ENCODE data around the gene MTMR3. TPM values are rescaled to one million over a fixed set of nuclear protein-coding genes. Genes with fewer than 3 reads are reported as not detected.

MTMR3 gene
- polyA plus RNA-seq, 3 donors from 2014 or later: 11.2 to 21.9 (median 11.9) TPM

DNA sequence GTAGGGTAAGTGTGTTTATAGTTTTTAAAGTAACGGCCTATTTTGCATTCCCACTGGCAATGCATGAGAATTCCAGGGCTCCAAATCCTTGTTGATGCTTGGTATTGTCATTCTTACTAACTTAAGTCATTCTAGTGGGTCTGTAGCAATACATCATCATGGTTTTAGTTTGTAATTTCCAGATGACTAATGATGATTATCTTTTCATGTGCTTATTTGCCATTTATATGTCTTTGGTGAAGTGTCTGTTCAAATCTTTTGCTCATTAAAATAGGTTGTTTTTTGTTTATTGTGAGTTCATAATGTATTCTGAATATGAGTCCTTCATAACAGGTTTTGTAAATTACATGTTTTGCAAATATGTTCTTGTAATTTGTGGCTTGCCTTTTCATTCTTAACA lies 31.2 kb downstream of the MTMR3 start:
- Mint-ChIP-seq H3K9me3 (no peaks in the 10 kb centered on the region), H3K27me3 (ENCODE audit: low read depth in 3 of 3) (no peaks in the 10 kb centered on the region), H3K36me3 (no peaks in the 10 kb centered on the region), H3K27ac (no peak overlapping the region), H3K4me3 (no peak overlapping the region), H3K4me1 (peaks cover 64 to 92% of the 10 kb centered on the region in 2 donors)
- no peak for DNase-seq

DNA sequence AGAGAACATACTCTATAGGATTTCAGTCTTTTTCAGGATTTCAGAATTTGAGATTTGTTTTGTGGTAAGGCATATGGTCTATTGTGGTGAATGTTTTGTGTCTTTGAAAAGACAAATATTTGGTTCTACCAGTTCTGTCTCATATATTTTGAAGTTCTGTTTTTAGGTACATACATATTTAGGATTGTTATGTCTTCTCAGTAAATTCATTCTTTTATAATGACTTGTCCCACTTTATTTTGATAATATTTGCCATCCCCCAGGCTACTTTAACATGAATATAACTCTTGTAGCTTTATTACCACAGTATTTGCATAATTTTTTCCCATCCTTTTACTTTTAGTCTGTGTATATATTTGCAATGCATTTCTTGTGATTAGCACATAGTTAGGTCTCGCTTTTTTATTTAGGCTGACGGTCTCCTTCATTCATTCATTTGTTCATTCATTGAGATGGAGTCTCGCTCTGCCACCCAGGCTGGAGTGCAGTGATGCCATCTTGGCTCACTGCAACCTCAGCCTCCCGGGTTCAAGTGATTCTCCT lies 32.1 kb downstream of the MTMR3 start:
- peaks cover 62 to 93% of the 10 kb centered on the region in 2 donors for H3K4me1 Mint-ChIP-seq
- no peaks in the 10 kb centered on the region for H3K36me3 Mint-ChIP-seq
- no peaks in the 10 kb centered on the region for H3K27me3 Mint-ChIP-seq (ENCODE audit: low read depth in 3 of 3)
- no peak overlapping the region for H3K4me3 Mint-ChIP-seq
- DNase-seq: no peak
- H3K9me3 Mint-ChIP-seq: no peaks in the 10 kb centered on the region
- peak overlapping the region in 1 of 6 donors; percentile 32 for H3K27ac Mint-ChIP-seq

GRCh38 chr22:29916007-29916544 lies 33.1 kb downstream of the MTMR3 start:
- no peak for DNase-seq
- no peaks in the 10 kb centered on the region for H3K27me3 Mint-ChIP-seq (ENCODE audit: low read depth in 3 of 3)
- no peaks in the 10 kb centered on the region for H3K36me3 Mint-ChIP-seq
- H3K9me3 Mint-ChIP-seq: no peaks in the 10 kb centered on the region
- no peak overlapping the region for H3K27ac Mint-ChIP-seq
- H3K4me1 Mint-ChIP-seq: peaks cover 60 to 92% of the 10 kb centered on the region in 2 donors
- no peak overlapping the region for H3K4me3 Mint-ChIP-seq

- Mint-ChIP-seq H3K9me3 (no peaks in the 10 kb centered on the region), H3K4me3 (no peak overlapping the region), H3K4me1 (peaks cover 58 to 91% of the 10 kb centered on the region in 2 donors), H3K36me3 (no peaks in the 10 kb centered on the region), H3K27ac (no peak overlapping the region), H3K27me3 (ENCODE audit: low read depth in 3 of 3) (no peaks in the 10 kb centered on the region)
- DNase-seq: no peak
These were observed 34.3 kb downstream of the MTMR3 start for GRCh38 chr22:29917052-29917902.

DNA sequence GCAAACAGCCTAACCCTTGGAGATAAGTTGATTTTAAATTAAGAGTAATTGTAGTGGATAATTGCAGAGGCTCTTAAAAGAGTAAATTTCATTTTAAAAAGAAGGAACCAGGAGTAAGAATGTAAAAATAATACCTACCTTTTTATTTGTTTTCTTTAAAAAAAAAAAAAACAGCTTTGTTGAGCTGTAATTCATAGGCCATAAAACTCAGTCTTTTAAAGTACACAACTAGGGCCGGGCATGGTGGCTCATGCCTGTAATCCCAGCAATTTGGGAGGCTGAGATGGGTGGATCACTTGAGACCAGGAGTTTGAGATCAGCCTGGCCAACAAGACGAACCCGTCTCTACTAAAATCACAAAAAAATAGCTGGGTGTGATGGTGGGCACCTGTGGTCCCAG lies 42.4 kb downstream of the MTMR3 start:
- Mint-ChIP-seq H3K27me3 (ENCODE audit: low read depth in 3 of 3) (peaks cover 0 to 2% (median 2%) of the 10 kb centered on the region in 3 donors), H3K27ac (no peak overlapping the region), H3K4me1 (peaks cover 34 to 68% of the 10 kb centered on the region in 2 donors), H3K36me3 (no peaks in the 10 kb centered on the region), H3K4me3 (no peak overlapping the region), H3K9me3 (no peaks in the 10 kb centered on the region)
- DNase-seq: no peak

DNA sequence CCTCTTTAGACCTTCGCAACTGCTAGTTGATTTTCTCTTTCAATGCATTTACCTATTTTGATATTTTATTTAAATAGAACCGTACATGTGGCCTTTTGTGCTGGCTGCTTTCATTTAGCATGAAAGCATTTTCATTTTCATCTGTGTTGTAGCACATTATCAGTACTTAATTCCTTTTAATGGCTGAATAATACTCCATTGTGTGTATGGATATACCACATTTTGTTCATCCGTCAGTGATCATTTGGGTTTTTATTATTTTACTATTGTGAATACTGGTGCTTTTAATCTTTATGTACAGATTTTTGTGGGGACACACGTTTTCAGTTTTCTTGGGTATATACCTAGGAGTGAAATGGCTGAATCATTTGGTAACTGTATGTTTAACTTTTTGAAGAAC lies 43.1 kb downstream of the MTMR3 start:
- H3K27me3 Mint-ChIP-seq (ENCODE audit: low read depth in 3 of 3): peaks cover 0 to 2% (median 2%) of the 10 kb centered on the region in 3 donors
- no peak overlapping the region for H3K27ac Mint-ChIP-seq
- H3K4me1 Mint-ChIP-seq: peaks cover 30 to 61% of the 10 kb centered on the region in 2 donors
- DNase-seq: no peak
- no peak overlapping the region for H3K4me3 Mint-ChIP-seq
- H3K9me3 Mint-ChIP-seq: no peaks in the 10 kb centered on the region
- no peaks in the 10 kb centered on the region for H3K36me3 Mint-ChIP-seq

DNA sequence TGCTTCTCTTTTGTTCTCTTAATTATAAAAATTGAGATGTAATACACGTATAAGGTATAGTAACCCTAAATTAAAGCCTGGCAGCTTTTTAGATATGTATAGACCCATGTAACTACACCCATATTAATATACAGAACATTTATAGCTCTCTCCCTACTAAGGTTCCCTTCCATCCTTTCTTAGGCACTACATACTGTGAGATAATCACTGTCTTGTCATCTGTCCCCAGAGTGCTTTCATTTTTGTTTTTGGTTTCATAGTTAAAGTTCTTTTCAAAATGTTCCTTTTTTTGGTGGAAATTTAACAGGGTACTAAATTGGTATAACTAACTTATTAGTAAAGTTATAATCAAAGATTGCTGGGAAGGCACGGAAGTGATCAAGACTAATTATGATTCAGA lies 49.2 kb downstream of the MTMR3 start:
- Mint-ChIP-seq H3K4me1 (peaks cover 31 to 55% of the 10 kb centered on the region in 2 donors), H3K27ac (no peak overlapping the region), H3K9me3 (no peaks in the 10 kb centered on the region), H3K4me3 (peak overlapping the region in 1 of 5 donors; percentile 5), H3K36me3 (no peaks in the 10 kb centered on the region), H3K27me3 (ENCODE audit: low read depth in 3 of 3) (peaks cover 0 to 6% (median 0%) of the 10 kb centered on the region in 3 donors)
- no peak for DNase-seq

DNA sequence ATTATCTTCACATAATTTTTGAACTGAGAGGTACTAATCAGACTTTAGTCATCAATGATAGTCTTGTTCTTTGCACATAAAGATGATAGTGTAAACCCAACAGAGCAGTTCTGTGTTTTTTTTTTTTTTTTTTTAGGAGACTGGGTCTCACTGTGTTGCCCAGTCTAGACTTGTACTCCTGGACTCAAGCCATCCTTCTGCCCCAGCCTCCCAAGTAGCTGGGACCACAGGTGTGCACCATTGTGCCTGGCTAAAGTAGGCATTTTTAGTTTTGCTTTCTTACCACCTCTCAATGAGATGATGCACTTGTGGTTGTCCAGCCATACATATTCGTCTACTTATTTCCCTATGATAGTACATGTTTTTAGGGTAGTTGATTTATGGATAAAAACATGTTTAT lies 50.6 kb downstream of the MTMR3 start:
- Mint-ChIP-seq H3K4me3 (no peak overlapping the region), H3K9me3 (no peaks in the 10 kb centered on the region), H3K27ac (no peak overlapping the region), H3K4me1 (peaks cover 34 to 61% of the 10 kb centered on the region in 2 donors), H3K27me3 (ENCODE audit: low read depth in 3 of 3) (peaks cover 0 to 7% (median 0%) of the 10 kb centered on the region in 3 donors), H3K36me3 (no peaks in the 10 kb centered on the region)
- no peak for DNase-seq

DNA sequence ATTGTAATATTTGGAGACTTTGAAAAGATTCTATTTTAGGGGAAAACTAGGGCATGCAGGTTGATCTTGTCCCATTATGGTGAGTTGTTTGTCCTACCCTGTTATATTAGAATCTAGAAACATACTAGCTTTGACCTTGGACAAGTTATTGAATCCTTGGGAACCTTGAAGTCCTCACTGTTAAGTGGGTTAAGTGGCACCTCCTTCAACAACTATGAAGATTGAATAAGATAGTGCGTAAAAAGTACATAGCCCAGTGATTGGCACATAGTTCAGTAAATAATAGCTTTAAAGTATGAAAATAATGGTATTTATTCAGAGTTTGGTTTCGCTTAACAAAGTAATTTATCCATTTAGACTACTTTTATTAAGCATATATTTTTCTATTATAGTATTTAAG lies 51.6 kb downstream of the MTMR3 start:
- Mint-ChIP-seq H3K36me3 (peaks cover 0 to 3% (median 0%) of the 10 kb centered on the region in 3 donors), H3K4me3 (no peak overlapping the region), H3K27me3 (ENCODE audit: low read depth in 3 of 3) (peaks cover 0 to 7% (median 0%) of the 10 kb centered on the region in 3 donors), H3K9me3 (no peaks in the 10 kb centered on the region), H3K27ac (no peak overlapping the region), H3K4me1 (peaks cover 35 to 63% of the 10 kb centered on the region in 2 donors)
- no peak for DNase-seq

GRCh38 chr22:29936186-29936585 lies 53.2 kb downstream of the MTMR3 start:
- Mint-ChIP-seq H3K4me3 (no peak overlapping the region), H3K9me3 (no peaks in the 10 kb centered on the region), H3K27ac (no peak overlapping the region), H3K27me3 (ENCODE audit: low read depth in 3 of 3) (peaks cover 0 to 7% (median 0%) of the 10 kb centered on the region in 3 donors), H3K4me1 (peaks cover 37 to 70% of the 10 kb centered on the region in 2 donors), H3K36me3 (peaks cover 0 to 4% (median 4%) of the 10 kb centered on the region in 3 donors)
- DNase-seq: no peak

- H3K4me3 Mint-ChIP-seq: no peak overlapping the region
- no peak overlapping the region for H3K27ac Mint-ChIP-seq
- H3K27me3 Mint-ChIP-seq (ENCODE audit: low read depth in 3 of 3): peaks cover 0 to 5% (median 0%) of the 10 kb centered on the region in 3 donors
- DNase-seq: no peak
- no peaks in the 10 kb centered on the region for H3K9me3 Mint-ChIP-seq
- peaks cover 41 to 80% of the 10 kb centered on the region in 2 donors for H3K4me1 Mint-ChIP-seq
- peaks cover 0 to 4% (median 4%) of the 10 kb centered on the region in 3 donors for H3K36me3 Mint-ChIP-seq
These were observed 55.1 kb downstream of the MTMR3 start for GRCh38 chr22:29937940-29938693.

DNA sequence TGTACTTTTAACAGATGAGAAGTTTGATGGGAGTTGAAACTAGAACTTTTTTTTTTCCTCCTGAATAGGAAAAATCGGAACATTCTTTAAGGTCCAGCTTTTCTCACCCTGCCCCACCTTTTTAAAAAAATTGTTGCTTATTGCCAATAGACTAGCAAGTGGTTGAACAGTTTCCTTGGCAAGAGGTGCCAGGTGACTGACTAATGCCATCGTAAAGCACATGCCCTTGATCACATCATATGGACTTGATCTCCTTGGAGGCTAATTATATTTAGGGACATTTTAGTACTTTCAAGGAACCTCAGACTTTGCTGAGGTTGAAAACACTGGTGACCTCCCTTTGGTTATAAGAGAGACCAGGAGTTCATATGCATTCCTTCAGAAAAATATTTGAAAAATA lies 57.6 kb downstream of the MTMR3 start:
- H3K4me3 Mint-ChIP-seq: no peak overlapping the region
- peaks cover 0 to 3% (median 0%) of the 10 kb centered on the region in 3 donors for H3K27me3 Mint-ChIP-seq (ENCODE audit: low read depth in 3 of 3)
- DNase-seq: no peak
- H3K27ac Mint-ChIP-seq: no peak overlapping the region
- H3K36me3 Mint-ChIP-seq: peaks cover 0 to 4% (median 4%) of the 10 kb centered on the region in 3 donors
- no peaks in the 10 kb centered on the region for H3K9me3 Mint-ChIP-seq
- H3K4me1 Mint-ChIP-seq: peaks cover 47 to 78% of the 10 kb centered on the region in 2 donors

DNA sequence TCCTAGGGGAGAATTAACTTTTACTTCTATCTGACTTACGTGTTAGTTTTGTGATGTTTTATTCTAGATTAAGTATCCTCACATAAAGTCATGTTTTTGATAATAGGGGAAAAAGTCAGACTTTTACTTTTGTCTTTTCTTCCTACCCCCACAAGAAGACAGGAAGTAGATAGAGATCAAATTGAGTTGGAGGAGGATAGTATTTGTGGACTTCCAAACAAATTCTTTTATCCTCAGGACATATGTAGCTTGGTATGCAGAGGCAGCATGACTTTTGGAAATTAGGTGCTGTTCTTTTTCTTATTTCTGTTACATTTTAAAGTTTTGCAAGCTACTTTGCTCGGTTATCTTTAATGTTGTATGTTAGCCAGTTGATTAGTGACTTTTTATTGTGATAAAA lies 61.4 kb downstream of the MTMR3 start:
- peaks cover 0 to 2% (median 0%) of the 10 kb centered on the region in 3 donors for H3K27me3 Mint-ChIP-seq (ENCODE audit: low read depth in 3 of 3)
- H3K4me3 Mint-ChIP-seq: peak overlapping the region in 1 of 5 donors; percentile 38
- H3K27ac Mint-ChIP-seq: no peak overlapping the region
- DNase-seq: no peak
- no peaks in the 10 kb centered on the region for H3K9me3 Mint-ChIP-seq
- peaks cover 57 to 86% of the 10 kb centered on the region in 2 donors for H3K4me1 Mint-ChIP-seq
- H3K36me3 Mint-ChIP-seq: peaks cover 0 to 4% (median 4%) of the 10 kb centered on the region in 3 donors
